ENCODE measurements around the gene RLF.

DNA sequence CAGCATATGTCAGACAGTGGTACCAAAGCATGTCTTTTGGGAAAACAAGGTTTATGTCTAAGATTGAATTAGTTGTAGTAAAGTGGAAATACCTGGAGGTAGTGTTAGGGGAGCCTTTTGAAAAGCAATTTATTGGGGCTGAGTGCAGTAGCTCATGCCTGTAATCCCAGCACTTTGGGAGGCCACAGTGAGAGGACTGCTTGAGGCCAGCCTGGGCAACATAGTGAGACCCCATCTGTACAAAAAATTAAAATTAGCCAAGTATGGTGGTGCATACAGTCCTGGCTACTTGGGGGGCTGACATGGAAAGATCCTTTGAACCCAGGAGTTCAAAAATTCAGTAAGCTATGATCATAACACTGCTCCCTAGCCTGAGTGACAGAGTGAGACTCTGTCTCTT lies 104.1 kb downstream of the RLF start:
- TF ChIP-seq, protein P1, sequence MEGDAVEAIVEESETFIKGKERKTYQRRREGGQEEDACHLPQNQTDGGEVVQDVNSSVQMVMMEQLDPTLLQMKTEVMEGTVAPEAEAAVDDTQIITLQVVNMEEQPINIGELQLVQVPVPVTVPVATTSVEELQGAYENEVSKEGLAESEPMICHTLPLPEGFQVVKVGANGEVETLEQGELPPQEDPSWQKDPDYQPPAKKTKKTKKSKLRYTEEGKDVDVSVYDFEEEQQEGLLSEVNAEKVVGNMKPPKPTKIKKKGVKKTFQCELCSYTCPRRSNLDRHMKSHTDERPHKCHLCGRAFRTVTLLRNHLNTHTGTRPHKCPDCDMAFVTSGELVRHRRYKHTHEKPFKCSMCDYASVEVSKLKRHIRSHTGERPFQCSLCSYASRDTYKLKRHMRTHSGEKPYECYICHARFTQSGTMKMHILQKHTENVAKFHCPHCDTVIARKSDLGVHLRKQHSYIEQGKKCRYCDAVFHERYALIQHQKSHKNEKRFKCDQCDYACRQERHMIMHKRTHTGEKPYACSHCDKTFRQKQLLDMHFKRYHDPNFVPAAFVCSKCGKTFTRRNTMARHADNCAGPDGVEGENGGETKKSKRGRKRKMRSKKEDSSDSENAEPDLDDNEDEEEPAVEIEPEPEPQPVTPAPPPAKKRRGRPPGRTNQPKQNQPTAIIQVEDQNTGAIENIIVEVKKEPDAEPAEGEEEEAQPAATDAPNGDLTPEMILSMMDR (IDR thresholded peaks at IDR 0.05) = no peak
- TF ChIP-seq EP300 (IDR thresholded peaks at IDR 0.05) = no peak
- TF ChIP-seq POLR2AphosphoS5 (IDR thresholded peaks at IDR 0.05) = no peak
- TF ChIP-seq POLR2A (IDR thresholded peaks at IDR 0.05) = no peak
